ENCODE measurements around the gene CNTD1.

CNTD1 gene

GRCh38 chr17:42814633-42815399, 16.2 kb downstream of the CNTD1 start:
- no peak overlapping the region for H3K27ac ChIP-seq
- no peak for TF ChIP-seq CTCF (conservative IDR thresholded peaks at IDR 0.05)

GRCh38 chr17:42817866-42818265, 19.2 kb downstream of the CNTD1 start:
- H3K27ac ChIP-seq: no peak overlapping the region
- TF ChIP-seq CTCF (conservative IDR thresholded peaks at IDR 0.05): no peak

- no peak for TF ChIP-seq CTCF (conservative IDR thresholded peaks at IDR 0.05)
- no peak overlapping the region for H3K27ac ChIP-seq
These were observed 19.7 kb downstream of the CNTD1 start for GRCh38 chr17:42818379-42818778.

GRCh38 chr17:42819939-42820535, 21.4 kb downstream of the CNTD1 start:
- H3K27ac ChIP-seq: no peak overlapping the region
- TF ChIP-seq CTCF (conservative IDR thresholded peaks at IDR 0.05): peak; percentile 81

- H3K27ac ChIP-seq: no peak overlapping the region
- no peak for TF ChIP-seq CTCF (conservative IDR thresholded peaks at IDR 0.05)
These were observed 22.5 kb downstream of the CNTD1 start for GRCh38 chr17:42821176-42821575.

GRCh38 chr17:42827472-42827871, 28.8 kb downstream of the CNTD1 start:
- TF ChIP-seq CTCF (conservative IDR thresholded peaks at IDR 0.05): no peak
- H3K27ac ChIP-seq: no peak overlapping the region

- TF ChIP-seq CTCF (conservative IDR thresholded peaks at IDR 0.05): no peak
These were observed 32.3 kb downstream of the CNTD1 start for GRCh38 chr17:42830971-42831370.

More at GRCh38 chr17:42830971-42831370, 32.3 kb downstream of the CNTD1 start:
- no peak overlapping the region for H3K27ac ChIP-seq

Data from VCaP (cell line).